Measurements from ENCODE around the gene GSKIP. TPM values are rescaled to one million over a fixed set of nuclear protein-coding genes. Genes with fewer than 3 reads are reported as not detected.

The GSKIP gene
- total and polyA plus RNA-seq, 2 experiments from 2014 or later = 17.4 to 50.9 TPM

- TF ChIP-seq, protein P1, sequence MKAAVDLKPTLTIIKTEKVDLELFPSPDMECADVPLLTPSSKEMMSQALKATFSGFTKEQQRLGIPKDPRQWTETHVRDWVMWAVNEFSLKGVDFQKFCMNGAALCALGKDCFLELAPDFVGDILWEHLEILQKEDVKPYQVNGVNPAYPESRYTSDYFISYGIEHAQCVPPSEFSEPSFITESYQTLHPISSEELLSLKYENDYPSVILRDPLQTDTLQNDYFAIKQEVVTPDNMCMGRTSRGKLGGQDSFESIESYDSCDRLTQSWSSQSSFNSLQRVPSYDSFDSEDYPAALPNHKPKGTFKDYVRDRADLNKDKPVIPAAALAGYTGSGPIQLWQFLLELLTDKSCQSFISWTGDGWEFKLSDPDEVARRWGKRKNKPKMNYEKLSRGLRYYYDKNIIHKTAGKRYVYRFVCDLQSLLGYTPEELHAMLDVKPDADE (IDR thresholded peaks at IDR 0.05) = no peak
- TF ChIP-seq JUNB (IDR thresholded peaks at IDR 0.05; ENCODE audit: unreplicated experiment) (no peak), STAT1 (IDR thresholded peaks at IDR 0.05; ENCODE audit: unreplicated experiment) (no peak), POLR2AphosphoS5 (IDR thresholded peaks at IDR 0.05; ENCODE audit: low read depth) (no peak), CTCF (conservative IDR thresholded peaks at IDR 0.05; ENCODE audit: low read depth in 2 of 2) (no peak), EZH2phosphoT487 (IDR thresholded peaks at IDR 0.05; ENCODE audit: unreplicated experiment) (no peak), ZNF114 (CRISPR knock-in tag; IDR thresholded peaks at IDR 0.05) (no peak), NANOG (IDR thresholded peaks at IDR 0.05; ENCODE audit: borderline replicate concordance) (no peak)
- TF ChIP-seq, protein P2, sequence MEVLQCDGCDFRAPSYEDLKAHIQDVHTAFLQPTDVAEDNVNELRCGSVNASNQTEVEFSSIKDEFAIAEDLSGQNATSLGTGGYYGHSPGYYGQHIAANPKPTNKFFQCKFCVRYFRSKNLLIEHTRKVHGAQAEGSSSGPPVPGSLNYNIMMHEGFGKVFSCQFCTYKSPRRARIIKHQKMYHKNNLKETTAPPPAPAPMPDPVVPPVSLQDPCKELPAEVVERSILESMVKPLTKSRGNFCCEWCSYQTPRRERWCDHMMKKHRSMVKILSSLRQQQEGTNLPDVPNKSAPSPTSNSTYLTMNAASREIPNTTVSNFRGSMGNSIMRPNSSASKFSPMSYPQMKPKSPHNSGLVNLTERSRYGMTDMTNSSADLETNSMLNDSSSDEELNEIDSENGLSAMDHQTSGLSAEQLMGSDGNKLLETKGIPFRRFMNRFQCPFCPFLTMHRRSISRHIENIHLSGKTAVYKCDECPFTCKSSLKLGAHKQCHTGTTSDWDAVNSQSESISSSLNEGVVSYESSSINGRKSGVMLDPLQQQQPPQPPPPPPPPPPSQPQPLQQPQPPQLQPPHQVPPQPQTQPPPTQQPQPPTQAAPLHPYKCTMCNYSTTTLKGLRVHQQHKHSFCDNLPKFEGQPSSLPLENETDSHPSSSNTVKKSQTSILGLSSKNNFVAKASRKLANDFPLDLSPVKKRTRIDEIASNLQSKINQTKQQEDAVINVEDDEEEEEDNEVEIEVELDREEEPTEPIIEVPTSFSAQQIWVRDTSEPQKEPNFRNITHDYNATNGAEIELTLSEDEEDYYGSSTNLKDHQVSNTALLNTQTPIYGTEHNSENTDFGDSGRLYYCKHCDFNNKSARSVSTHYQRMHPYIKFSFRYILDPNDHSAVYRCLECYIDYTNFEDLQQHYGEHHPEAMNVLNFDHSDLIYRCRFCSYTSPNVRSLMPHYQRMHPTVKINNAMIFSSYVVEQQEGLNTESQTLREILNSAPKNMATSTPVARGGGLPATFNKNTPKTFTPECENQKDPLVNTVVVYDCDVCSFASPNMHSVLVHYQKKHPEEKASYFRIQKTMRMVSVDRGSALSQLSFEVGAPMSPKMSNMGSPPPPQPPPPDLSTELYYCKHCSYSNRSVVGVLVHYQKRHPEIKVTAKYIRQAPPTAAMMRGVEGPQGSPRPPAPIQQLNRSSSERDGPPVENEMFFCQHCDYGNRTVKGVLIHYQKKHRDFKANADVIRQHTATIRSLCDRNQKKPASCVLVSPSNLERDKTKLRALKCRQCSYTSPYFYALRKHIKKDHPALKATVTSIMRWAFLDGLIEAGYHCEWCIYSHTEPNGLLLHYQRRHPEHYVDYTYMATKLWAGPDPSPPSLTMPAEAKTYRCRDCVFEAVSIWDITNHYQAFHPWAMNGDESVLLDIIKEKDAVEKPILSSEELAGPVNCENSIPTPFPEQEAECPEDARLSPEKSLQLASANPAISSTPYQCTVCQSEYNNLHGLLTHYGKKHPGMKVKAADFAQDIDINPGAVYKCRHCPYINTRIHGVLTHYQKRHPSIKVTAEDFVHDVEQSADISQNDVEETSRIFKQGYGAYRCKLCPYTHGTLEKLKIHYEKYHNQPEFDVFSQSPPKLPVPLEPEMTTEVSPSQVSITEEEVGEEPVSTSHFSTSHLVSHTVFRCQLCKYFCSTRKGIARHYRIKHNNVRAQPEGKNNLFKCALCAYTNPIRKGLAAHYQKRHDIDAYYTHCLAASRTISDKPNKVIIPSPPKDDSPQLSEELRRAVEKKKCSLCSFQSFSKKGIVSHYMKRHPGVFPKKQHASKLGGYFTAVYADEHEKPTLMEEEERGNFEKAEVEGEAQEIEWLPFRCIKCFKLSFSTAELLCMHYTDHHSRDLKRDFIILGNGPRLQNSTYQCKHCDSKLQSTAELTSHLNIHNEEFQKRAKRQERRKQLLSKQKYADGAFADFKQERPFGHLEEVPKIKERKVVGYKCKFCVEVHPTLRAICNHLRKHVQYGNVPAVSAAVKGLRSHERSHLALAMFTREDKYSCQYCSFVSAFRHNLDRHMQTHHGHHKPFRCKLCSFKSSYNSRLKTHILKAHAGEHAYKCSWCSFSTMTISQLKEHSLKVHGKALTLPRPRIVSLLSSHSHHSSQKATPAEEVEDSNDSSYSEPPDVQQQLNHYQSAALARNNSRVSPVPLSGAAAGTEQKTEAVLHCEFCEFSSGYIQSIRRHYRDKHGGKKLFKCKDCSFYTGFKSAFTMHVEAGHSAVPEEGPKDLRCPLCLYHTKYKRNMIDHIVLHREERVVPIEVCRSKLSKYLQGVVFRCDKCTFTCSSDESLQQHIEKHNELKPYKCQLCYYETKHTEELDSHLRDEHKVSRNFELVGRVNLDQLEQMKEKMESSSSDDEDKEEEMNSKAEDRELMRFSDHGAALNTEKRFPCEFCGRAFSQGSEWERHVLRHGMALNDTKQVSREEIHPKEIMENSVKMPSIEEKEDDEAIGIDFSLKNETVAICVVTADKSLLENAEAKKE (CRISPR knock-in tag; IDR thresholded peaks at IDR 0.05) = no peak
- no peak for ATAC-seq
Observed at GRCh38 chr14:96341323-96341722, 22.0 kb upstream of the GSKIP start.

More at GRCh38 chr14:96341323-96341722, 22.0 kb upstream of the GSKIP start:
- Mint-ChIP-seq H3K4me1 (no peaks in the 10 kb centered on the region), H3K9me3 (no peaks in the 10 kb centered on the region), H3K36me3 (ENCODE audit: low read depth) (peaks cover 17% of the 10 kb centered on the region), H3K27me3 (ENCODE audit: insufficient read depth, low read depth, poor library complexity) (no peaks in the 10 kb centered on the region), H3K4me3 (no peak overlapping the region), H3K27ac (no peak overlapping the region)
- no peaks in the 10 kb centered on the region for H3F3A ChIP-seq (replicated peaks; ENCODE audit: low read depth)
- no peaks in the 10 kb centered on the region for H3K9me2 ChIP-seq (ENCODE audit: insufficient read depth)
- H4K20me1 ChIP-seq (replicated peaks; ENCODE audit: insufficient read depth) = no peaks in the 10 kb centered on the region
- no peaks in the 10 kb centered on the region for H3K4me1 ChIP-seq (ENCODE audit: insufficient read depth)
- no peak for DNase-seq (ENCODE audit: low spot score)
- no peaks in the 10 kb centered on the region for H3K27me3 ChIP-seq (ENCODE audit: insufficient read depth)
- no peak overlapping the region for H3K4me2 ChIP-seq
- no peak overlapping the region for H3K4me3 ChIP-seq
- H2AFZ ChIP-seq = no peak overlapping the region
- H3K27ac ChIP-seq (ENCODE audit: low read depth) = no peak overlapping the region
- peaks cover under 1% of the 10 kb centered on the region; the same call in 1 of the 2 replicates for H3K79me2 ChIP-seq (replicated peaks; ENCODE audit: insufficient read depth)
- H3K36me3 ChIP-seq (ENCODE audit: insufficient read depth) = no peaks in the 10 kb centered on the region; the same call in 1 of the 2 replicates
